ENCODE measurements around the gene CDAN1.

GRCh38 chr15:42759093-42759492 lies 22.2 kb upstream of the CDAN1 start:
- TF ChIP-seq CTCF (IDR thresholded peaks at IDR 0.05) = no peak
- TF ChIP-seq POLR2A (IDR thresholded peaks at IDR 0.05) = no peak

Measured in suprapubic skin (tissue), 3 donors.